ENCODE measurements around the gene SCNN1A. TPM values are rescaled to one million over a fixed set of nuclear protein-coding genes. Genes with fewer than 3 reads are reported as not detected.

SCNN1A gene
- total and polyA plus RNA-seq, 9 donors, result 0.17 to 4.1 (median 0.24) TPM; not detected in 2

GRCh38 chr12:6376870-6377666, 1.7 kb upstream of the SCNN1A start:
- Histone ChIP-seq H3K27me3 (ENCODE audit: control insufficient read depth, insufficient read depth, low read length) (no peaks in the 10 kb centered on the region), H3K36me3 (ENCODE audit: control insufficient read depth, insufficient read depth, low read length) (no peaks in the 10 kb centered on the region), H3K4me1 (ENCODE audit: control insufficient read depth, insufficient read depth, low read length) (peaks cover 15% of the 10 kb centered on the region), H3K9me3 (replicated peaks; ENCODE audit: control insufficient read depth, low read depth, low read length) (no peaks in the 10 kb centered on the region), H3K27ac (ENCODE audit: low read length) (peak overlapping the region; percentile 17), H3K4me3 (ENCODE audit: low read length) (no peak overlapping the region)
- DNase-seq, result no peak
- 84% methylated on average over 6 of the region's 10 CpGs for WGBS (ENCODE audit: insufficient coverage)

DNA sequence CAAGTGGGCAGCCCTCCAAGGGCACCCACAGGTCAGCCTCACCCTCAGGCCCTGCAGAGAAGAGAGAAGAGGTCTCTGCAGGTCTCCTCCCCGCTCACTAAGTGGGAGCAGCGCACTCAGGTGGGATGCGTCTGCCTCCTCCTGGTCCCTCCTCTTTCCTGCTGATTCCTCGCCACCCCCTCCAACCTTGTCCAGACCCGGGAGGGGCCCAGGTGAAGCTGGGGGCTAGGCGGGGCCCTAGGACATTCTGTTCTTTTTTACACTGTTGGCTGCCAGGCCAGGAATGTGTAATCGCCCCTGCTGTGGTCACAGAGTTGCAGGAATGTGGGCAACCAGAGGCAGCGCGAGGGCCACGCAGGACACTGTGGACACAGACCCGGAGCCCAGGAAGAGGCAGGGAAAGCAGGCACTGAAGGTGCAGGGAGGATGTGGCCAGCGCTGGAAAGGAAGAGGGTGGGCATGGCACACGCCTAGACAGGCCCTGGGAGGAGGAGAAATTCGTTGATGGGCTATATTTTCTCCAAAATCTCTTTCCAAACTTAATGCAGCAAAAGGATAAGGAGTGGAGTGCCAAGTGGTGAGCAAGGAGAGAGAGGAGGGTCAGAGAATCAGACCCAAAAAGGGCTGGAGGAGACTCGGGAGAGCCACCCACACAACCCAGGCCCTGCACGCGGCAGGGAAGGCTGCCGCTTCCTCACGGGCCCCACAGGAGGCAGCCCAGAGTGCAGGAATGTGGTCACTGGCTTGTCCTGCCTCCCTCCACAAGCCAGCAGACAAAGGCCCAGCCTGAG, 911 bp upstream of the SCNN1A start:
- Histone ChIP-seq H3K27me3 (ENCODE audit: control insufficient read depth, insufficient read depth, low read length) (no peaks in the 10 kb centered on the region), H3K27ac (ENCODE audit: low read length) (peak overlapping the region; percentile 17), H3K36me3 (ENCODE audit: control insufficient read depth, insufficient read depth, low read length) (no peaks in the 10 kb centered on the region), H3K9me3 (replicated peaks; ENCODE audit: control insufficient read depth, low read depth, low read length) (no peaks in the 10 kb centered on the region), H3K4me1 (ENCODE audit: control insufficient read depth, insufficient read depth, low read length) (peaks cover 15% of the 10 kb centered on the region), H3K4me3 (ENCODE audit: low read length) (no peak overlapping the region)
- WGBS (ENCODE audit: insufficient coverage), result 45% methylated on average over 15 of the region's 19 CpGs
- DNase-seq, result peak; percentile 64

- Histone ChIP-seq H3K36me3 (ENCODE audit: control insufficient read depth, insufficient read depth, low read length) (no peaks in the 10 kb centered on the region), H3K27ac (ENCODE audit: low read length) (no peak overlapping the region), H3K27me3 (ENCODE audit: control insufficient read depth, insufficient read depth, low read length) (no peaks in the 10 kb centered on the region), H3K4me1 (ENCODE audit: control insufficient read depth, insufficient read depth, low read length) (peaks cover 15% of the 10 kb centered on the region), H3K9me3 (replicated peaks; ENCODE audit: control insufficient read depth, low read depth, low read length) (no peaks in the 10 kb centered on the region), H3K4me3 (ENCODE audit: low read length) (no peak overlapping the region)
- no peak for DNase-seq
- WGBS (ENCODE audit: insufficient coverage), result 59% methylated on average over 6 of the region's 7 CpGs
Observed at GRCh38 chr12:6374786-6375160, 590 bp downstream of the SCNN1A start.

- Histone ChIP-seq H3K27me3 (ENCODE audit: control insufficient read depth, insufficient read depth, low read length) (no peaks in the 10 kb centered on the region), H3K4me3 (ENCODE audit: low read length) (no peak overlapping the region), H3K27ac (ENCODE audit: low read length) (no peak overlapping the region), H3K36me3 (ENCODE audit: control insufficient read depth, insufficient read depth, low read length) (no peaks in the 10 kb centered on the region), H3K4me1 (ENCODE audit: control insufficient read depth, insufficient read depth, low read length) (peaks cover 15% of the 10 kb centered on the region), H3K9me3 (replicated peaks; ENCODE audit: control insufficient read depth, low read depth, low read length) (no peaks in the 10 kb centered on the region)
- 78% methylated on average over 22 of the region's 24 CpGs for WGBS (ENCODE audit: insufficient coverage)
- no peak for DNase-seq
Observed at GRCh38 chr12:6374028-6374785, 1.2 kb downstream of the SCNN1A start.

- Histone ChIP-seq H3K27ac (ENCODE audit: low read length) (no peak overlapping the region), H3K9me3 (replicated peaks; ENCODE audit: control insufficient read depth, low read depth, low read length) (no peaks in the 10 kb centered on the region), H3K4me1 (ENCODE audit: control insufficient read depth, insufficient read depth, low read length) (peaks cover 15% of the 10 kb centered on the region), H3K4me3 (ENCODE audit: low read length) (no peak overlapping the region), H3K36me3 (ENCODE audit: control insufficient read depth, insufficient read depth, low read length) (no peaks in the 10 kb centered on the region), H3K27me3 (ENCODE audit: control insufficient read depth, insufficient read depth, low read length) (no peaks in the 10 kb centered on the region)
- WGBS (ENCODE audit: insufficient coverage), result 71% methylated on average over 8 of the region's 14 CpGs
- no peak for DNase-seq
Observed at GRCh38 chr12:6373022-6373787, 2.2 kb downstream of the SCNN1A start.

DNA sequence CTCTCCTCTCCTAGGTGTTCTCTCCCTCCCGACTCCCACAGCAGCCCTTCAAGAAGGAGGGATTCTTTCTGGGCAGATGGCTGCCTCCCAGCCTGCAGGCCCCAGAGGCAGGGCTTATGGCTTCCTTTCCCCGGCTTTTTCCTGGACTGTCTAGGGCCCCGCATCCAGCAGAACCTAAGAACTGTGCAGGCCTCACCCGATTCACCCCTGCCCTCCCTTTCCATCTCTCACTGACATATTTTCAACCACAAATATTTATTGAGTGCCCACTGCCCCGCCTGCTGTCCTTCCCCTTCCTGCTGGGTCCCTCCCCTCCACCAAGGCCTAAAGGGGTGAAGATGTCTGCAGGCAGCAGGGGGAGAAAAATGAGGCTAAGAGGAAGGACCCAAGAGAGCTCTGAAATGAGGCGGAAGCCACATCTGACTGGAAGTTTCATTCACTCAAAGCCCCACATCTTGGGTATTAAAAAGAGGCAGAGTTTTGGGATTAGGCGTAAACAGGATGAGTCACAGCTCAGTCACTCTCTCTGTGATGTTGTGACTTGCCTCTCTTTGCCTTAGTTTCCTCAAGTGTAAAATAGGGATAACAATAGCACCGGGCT, 2.9 kb downstream of the SCNN1A start:
- 10% methylated on average over 4 of the region's 8 CpGs for WGBS (ENCODE audit: insufficient coverage)

DNA sequence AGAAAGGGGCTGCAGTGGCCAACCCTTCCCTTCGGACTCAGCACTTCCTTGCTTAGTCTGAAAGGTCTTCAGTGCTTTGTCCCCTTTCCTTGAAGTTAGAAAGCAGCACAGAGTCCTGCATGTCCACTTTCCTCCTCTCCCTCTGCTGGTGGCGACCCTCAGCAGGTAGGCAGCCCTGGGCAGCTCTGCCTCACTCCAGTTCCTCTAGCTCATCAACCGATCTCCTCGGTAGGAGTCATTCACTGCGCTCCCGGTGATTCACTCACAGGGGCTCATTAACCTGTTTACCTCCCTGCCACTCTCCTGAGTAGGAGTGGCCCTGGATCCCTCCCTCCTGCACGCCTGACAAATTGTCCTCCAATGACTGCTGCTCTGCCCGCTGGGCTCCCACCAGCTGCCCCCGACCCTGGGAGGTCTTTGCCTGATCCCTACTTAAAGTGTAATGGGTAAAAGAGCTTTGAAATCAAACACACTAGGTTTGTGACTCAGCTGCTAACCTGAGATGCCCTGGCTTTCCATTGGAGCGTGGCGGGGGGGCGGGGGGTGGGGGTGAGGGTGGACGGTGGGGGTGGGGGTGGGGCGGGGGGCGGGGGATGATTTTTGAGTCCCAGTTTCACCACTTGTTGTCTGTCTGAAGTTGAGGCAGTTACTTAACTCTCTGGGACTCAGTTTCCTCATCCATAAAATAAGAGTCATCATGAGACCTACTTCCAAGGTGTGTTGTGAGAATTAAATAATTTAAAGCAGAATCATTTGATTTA, 4.2 kb downstream of the SCNN1A start:
- Histone ChIP-seq H3K9me3 (replicated peaks; ENCODE audit: control insufficient read depth, low read depth, low read length) (no peaks in the 10 kb centered on the region), H3K27me3 (ENCODE audit: control insufficient read depth, insufficient read depth, low read length) (no peaks in the 10 kb centered on the region), H3K27ac (ENCODE audit: low read length) (no peak overlapping the region), H3K4me3 (ENCODE audit: low read length) (no peak overlapping the region), H3K36me3 (ENCODE audit: control insufficient read depth, insufficient read depth, low read length) (no peaks in the 10 kb centered on the region), H3K4me1 (ENCODE audit: control insufficient read depth, insufficient read depth, low read length) (peaks cover 6% of the 10 kb centered on the region)
- no peak for DNase-seq
- WGBS (ENCODE audit: insufficient coverage), result 67% methylated on average over 7 of the region's 15 CpGs

More for the DNA sequence above, 2.9 kb downstream of the SCNN1A start:
- H3K36me3 ChIP-seq (ENCODE audit: control insufficient read depth, insufficient read depth, low read length), result no peaks in the 10 kb centered on the region
- DNase-seq, result no peak
- H3K9me3 ChIP-seq (replicated peaks; ENCODE audit: control insufficient read depth, low read depth, low read length), result no peaks in the 10 kb centered on the region
- no peak overlapping the region for H3K4me3 ChIP-seq (ENCODE audit: low read length)
- no peaks in the 10 kb centered on the region for H3K27me3 ChIP-seq (ENCODE audit: control insufficient read depth, insufficient read depth, low read length)
- peaks cover 15% of the 10 kb centered on the region for H3K4me1 ChIP-seq (ENCODE audit: control insufficient read depth, insufficient read depth, low read length)
- peak overlapping the region; percentile 32 for H3K27ac ChIP-seq (ENCODE audit: low read length)

GRCh38 chr12:6370576-6370935, 4.8 kb downstream of the SCNN1A start:
- DNase-seq, result no peak
- H3K36me3 ChIP-seq (ENCODE audit: control insufficient read depth, insufficient read depth, low read length), result no peaks in the 10 kb centered on the region
- H3K4me3 ChIP-seq (ENCODE audit: low read length), result no peak overlapping the region
- H3K27me3 ChIP-seq (ENCODE audit: control insufficient read depth, insufficient read depth, low read length), result no peaks in the 10 kb centered on the region
- H3K9me3 ChIP-seq (replicated peaks; ENCODE audit: control insufficient read depth, low read depth, low read length), result no peaks in the 10 kb centered on the region
- WGBS (ENCODE audit: insufficient coverage), result 83% methylated on average over 3 of the region's 4 CpGs
- H3K27ac ChIP-seq (ENCODE audit: low read length), result no peak overlapping the region
- H3K4me1 ChIP-seq (ENCODE audit: control insufficient read depth, insufficient read depth, low read length), result peaks cover under 1% of the 10 kb centered on the region

All from muscle of leg (tissue), 11 donors.